ENCODE measurements around the gene TH. TPM values are rescaled to one million over a fixed set of nuclear protein-coding genes. Genes with fewer than 3 reads are reported as not detected.

TH gene
- total RNA-seq, 2 donors from 2014 or later, result not detected

DNA sequence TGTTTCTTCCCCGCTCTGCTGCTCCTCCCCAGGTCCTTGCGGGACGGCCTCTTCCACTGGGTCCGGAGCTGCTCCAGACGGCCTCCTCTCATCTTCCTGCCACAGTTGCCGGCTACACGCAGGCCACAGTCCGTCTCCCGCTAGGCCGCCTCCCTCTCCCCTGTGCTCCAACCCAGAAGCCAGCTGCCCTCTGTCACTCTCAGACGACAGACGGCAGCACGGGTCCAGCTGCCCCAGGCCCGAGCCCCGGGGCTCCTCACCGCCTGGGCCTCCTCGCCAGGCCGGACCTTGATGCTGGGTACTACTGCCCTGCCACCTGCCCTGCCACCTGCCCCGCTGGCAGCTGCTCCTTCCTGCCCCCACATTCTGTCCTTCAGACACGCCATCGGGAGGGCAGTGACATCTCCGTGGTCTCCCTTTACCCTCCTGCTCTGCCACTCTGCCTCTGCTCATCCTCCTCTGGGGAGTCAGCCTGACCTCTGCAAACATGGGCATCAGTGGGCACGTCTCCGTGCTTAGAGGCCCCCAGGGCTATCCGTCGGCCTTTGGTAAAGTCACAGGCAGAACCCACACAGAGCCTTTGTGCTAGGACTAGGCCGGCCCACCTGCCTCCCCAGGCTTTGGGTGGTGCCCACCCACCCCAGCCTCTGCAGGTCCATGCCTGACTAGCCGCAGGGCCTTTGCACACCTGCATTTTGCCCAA lies 43.1 kb upstream of the TH start:
- Mint-ChIP-seq H3K9me3 (no peaks in the 10 kb centered on the region), H3K36me3 (ENCODE audit: low read depth) (no peaks in the 10 kb centered on the region), H3K27ac (no peak overlapping the region), H3K4me1 (peaks cover 11% of the 10 kb centered on the region), H3K4me3 (no peak overlapping the region), H3K27me3 (ENCODE audit: insufficient read depth) (peaks cover 26% of the 10 kb centered on the region)
- H3K4me1 ChIP-seq (ENCODE audit: control insufficient read depth, insufficient read depth, low read length), result no peaks in the 10 kb centered on the region
- no peaks in the 10 kb centered on the region for H3K36me3 ChIP-seq (ENCODE audit: control insufficient read depth, insufficient read depth, low read length)
- H3K27ac ChIP-seq (ENCODE audit: low read depth, low read length), result peak overlapping the region; percentile 72
- H3K9ac ChIP-seq (ENCODE audit: extremely low read depth, low read length, poor library complexity, severe bottlenecking), result no peak overlapping the region
- H3K9me3 ChIP-seq (ENCODE audit: control insufficient read depth, low read length), result no peaks in the 10 kb centered on the region
- WGBS, 2 experiments (ENCODE audit: insufficient coverage in 1 of 2, insufficient read length in 1 of 2), result 77 to 88% methylated on average over 17 to 28 of the region's 28 CpGs
- H3K4me3 ChIP-seq (ENCODE audit: low read length), result no peak overlapping the region
- TF ChIP-seq, protein P1, sequence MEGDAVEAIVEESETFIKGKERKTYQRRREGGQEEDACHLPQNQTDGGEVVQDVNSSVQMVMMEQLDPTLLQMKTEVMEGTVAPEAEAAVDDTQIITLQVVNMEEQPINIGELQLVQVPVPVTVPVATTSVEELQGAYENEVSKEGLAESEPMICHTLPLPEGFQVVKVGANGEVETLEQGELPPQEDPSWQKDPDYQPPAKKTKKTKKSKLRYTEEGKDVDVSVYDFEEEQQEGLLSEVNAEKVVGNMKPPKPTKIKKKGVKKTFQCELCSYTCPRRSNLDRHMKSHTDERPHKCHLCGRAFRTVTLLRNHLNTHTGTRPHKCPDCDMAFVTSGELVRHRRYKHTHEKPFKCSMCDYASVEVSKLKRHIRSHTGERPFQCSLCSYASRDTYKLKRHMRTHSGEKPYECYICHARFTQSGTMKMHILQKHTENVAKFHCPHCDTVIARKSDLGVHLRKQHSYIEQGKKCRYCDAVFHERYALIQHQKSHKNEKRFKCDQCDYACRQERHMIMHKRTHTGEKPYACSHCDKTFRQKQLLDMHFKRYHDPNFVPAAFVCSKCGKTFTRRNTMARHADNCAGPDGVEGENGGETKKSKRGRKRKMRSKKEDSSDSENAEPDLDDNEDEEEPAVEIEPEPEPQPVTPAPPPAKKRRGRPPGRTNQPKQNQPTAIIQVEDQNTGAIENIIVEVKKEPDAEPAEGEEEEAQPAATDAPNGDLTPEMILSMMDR (conservative IDR thresholded peaks at IDR 0.05), result no peak
- no peaks in the 10 kb centered on the region for H3K27me3 ChIP-seq (ENCODE audit: control insufficient read depth, insufficient read depth, low read length, poor library complexity, severe bottlenecking)
- DNase-seq, result peak; percentile 53

DNA sequence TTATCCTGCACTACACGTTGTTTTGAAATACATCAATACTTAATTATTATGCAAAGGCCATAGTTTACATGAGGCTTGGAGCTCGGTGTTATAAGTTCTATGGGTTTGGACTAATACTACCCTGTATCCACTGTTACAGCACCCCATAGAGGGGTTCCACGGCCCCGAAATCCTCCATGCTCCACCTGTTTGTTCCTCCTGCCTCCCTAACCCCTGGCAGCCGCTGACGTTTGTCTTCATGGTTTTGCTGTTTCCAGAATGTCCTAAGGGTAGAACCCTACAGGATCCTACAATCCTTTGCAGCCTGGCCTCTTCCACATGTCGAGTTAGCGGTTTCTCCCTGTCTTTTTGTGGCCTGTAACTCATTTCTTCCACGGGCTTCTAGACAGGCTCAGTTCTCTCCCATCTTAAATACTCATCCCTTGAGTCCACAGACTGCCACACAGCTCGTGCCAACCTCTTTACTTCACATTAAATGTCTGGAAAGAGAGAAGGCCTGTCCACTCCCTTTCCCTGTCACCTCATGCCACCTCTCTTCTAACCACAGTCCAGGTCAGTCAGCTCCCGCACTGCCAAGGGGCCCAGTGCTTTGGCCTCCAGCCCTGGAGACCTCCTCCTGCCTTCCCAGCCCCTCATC lies 42.4 kb upstream of the TH start:
- Histone ChIP-seq H3K9me3 (ENCODE audit: control insufficient read depth, low read length) (no peaks in the 10 kb centered on the region), H3K4me1 (ENCODE audit: control insufficient read depth, insufficient read depth, low read length) (no peaks in the 10 kb centered on the region), H3K27ac (ENCODE audit: low read depth, low read length) (peak overlapping the region; percentile 72), H3K27me3 (ENCODE audit: control insufficient read depth, insufficient read depth, low read length, poor library complexity, severe bottlenecking) (no peaks in the 10 kb centered on the region), H3K9ac (ENCODE audit: extremely low read depth, low read length, poor library complexity, severe bottlenecking) (no peak overlapping the region), H3K4me3 (ENCODE audit: low read length) (no peak overlapping the region), H3K36me3 (ENCODE audit: control insufficient read depth, insufficient read depth, low read length) (no peaks in the 10 kb centered on the region)
- 71 to 77% methylated on average over 9 to 11 of the region's 11 CpGs for WGBS, 2 experiments (ENCODE audit: insufficient coverage in 1 of 2, insufficient read length in 1 of 2)
- H3K4me1 Mint-ChIP-seq, result peaks cover 11% of the 10 kb centered on the region
- peaks cover 25% of the 10 kb centered on the region for H3K27me3 Mint-ChIP-seq (ENCODE audit: insufficient read depth)
- H3K36me3 Mint-ChIP-seq (ENCODE audit: low read depth), result no peaks in the 10 kb centered on the region
- H3K27ac Mint-ChIP-seq, result no peak overlapping the region
- no peak overlapping the region for H3K4me3 Mint-ChIP-seq
- peak; percentile 43 for DNase-seq
- no peaks in the 10 kb centered on the region for H3K9me3 Mint-ChIP-seq
- TF ChIP-seq, protein P1 (conservative IDR thresholded peaks at IDR 0.05), result no peak

DNA sequence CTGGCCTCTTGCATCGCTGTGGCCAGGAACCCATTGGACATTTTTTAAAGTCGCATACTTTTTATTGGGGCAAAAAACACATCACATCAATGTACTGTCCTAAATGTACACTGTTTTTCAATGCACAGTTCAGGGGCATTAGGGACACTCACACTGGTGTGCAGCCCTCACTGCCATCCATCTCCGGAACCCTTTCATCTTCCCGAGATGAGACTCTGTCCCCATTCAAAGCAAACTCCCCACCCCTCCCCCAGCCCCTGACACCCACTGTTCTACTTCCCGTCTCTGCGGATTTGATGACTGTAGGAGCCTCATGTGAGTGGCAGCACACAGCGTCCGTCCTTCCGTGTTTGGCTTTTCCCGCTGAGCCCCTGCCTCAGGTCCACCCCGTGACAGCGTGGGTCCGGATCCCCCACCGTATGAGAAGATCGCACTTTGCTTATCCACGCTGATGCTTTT lies 41.8 kb upstream of the TH start:
- no peak overlapping the region for H3K9ac ChIP-seq (ENCODE audit: extremely low read depth, low read length, poor library complexity, severe bottlenecking)
- no peak overlapping the region for H3K27ac ChIP-seq (ENCODE audit: low read depth, low read length)
- H3K4me1 ChIP-seq (ENCODE audit: control insufficient read depth, insufficient read depth, low read length), result no peaks in the 10 kb centered on the region
- Mint-ChIP-seq H3K4me1 (peaks cover 11% of the 10 kb centered on the region), H3K9me3 (no peaks in the 10 kb centered on the region), H3K36me3 (ENCODE audit: low read depth) (no peaks in the 10 kb centered on the region), H3K27ac (no peak overlapping the region), H3K4me3 (no peak overlapping the region), H3K27me3 (ENCODE audit: insufficient read depth) (peaks cover 21% of the 10 kb centered on the region)
- no peaks in the 10 kb centered on the region for H3K27me3 ChIP-seq (ENCODE audit: control insufficient read depth, insufficient read depth, low read length, poor library complexity, severe bottlenecking)
- no peaks in the 10 kb centered on the region for H3K9me3 ChIP-seq (ENCODE audit: control insufficient read depth, low read length)
- no peaks in the 10 kb centered on the region for H3K36me3 ChIP-seq (ENCODE audit: control insufficient read depth, insufficient read depth, low read length)
- no peak overlapping the region for H3K4me3 ChIP-seq (ENCODE audit: low read length)
- 11 to 33% methylated on average over 12 to 16 of the region's 16 CpGs for WGBS, 2 experiments (ENCODE audit: insufficient coverage in 1 of 2, insufficient read length in 1 of 2)
- TF ChIP-seq, protein P1 (conservative IDR thresholded peaks at IDR 0.05), result no peak
- peak; percentile 71 for DNase-seq
